ENCODE measurements around the gene SYNPR.

Gene SYNPR

DNA sequence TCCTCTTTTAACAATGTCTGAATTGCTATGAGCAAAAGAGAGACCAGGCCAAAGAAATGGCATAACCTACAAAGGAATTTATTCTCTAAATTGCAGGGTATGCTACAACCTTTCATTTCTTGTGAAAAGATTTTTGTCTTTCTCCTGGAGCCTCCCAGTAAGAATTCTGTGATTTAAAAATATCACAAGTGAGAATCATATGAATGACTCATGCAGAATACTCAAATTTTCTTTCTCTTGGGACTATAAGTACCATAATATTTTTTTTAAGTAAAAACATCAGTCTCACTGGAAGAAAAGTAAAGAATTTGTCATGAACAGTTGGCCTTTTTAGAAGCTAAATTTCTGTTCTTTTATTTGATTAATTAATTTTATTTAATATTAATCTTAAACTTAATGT lies 26.3 kb downstream of the SYNPR start:
- TF ChIP-seq, protein P1, sequence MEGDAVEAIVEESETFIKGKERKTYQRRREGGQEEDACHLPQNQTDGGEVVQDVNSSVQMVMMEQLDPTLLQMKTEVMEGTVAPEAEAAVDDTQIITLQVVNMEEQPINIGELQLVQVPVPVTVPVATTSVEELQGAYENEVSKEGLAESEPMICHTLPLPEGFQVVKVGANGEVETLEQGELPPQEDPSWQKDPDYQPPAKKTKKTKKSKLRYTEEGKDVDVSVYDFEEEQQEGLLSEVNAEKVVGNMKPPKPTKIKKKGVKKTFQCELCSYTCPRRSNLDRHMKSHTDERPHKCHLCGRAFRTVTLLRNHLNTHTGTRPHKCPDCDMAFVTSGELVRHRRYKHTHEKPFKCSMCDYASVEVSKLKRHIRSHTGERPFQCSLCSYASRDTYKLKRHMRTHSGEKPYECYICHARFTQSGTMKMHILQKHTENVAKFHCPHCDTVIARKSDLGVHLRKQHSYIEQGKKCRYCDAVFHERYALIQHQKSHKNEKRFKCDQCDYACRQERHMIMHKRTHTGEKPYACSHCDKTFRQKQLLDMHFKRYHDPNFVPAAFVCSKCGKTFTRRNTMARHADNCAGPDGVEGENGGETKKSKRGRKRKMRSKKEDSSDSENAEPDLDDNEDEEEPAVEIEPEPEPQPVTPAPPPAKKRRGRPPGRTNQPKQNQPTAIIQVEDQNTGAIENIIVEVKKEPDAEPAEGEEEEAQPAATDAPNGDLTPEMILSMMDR (IDR thresholded peaks at IDR 0.05; ENCODE audit: insufficient read depth, low read length): no peak
- TF ChIP-seq POLR2AphosphoS5 (IDR thresholded peaks at IDR 0.05; ENCODE audit: low read depth): no peak
- TF ChIP-seq GABPA (IDR thresholded peaks at IDR 0.05; ENCODE audit: low read depth): no peak
- no peak for TF ChIP-seq SPI1 (IDR thresholded peaks at IDR 0.05; ENCODE audit: borderline replicate concordance, low read depth)
- TF ChIP-seq, protein P2, sequence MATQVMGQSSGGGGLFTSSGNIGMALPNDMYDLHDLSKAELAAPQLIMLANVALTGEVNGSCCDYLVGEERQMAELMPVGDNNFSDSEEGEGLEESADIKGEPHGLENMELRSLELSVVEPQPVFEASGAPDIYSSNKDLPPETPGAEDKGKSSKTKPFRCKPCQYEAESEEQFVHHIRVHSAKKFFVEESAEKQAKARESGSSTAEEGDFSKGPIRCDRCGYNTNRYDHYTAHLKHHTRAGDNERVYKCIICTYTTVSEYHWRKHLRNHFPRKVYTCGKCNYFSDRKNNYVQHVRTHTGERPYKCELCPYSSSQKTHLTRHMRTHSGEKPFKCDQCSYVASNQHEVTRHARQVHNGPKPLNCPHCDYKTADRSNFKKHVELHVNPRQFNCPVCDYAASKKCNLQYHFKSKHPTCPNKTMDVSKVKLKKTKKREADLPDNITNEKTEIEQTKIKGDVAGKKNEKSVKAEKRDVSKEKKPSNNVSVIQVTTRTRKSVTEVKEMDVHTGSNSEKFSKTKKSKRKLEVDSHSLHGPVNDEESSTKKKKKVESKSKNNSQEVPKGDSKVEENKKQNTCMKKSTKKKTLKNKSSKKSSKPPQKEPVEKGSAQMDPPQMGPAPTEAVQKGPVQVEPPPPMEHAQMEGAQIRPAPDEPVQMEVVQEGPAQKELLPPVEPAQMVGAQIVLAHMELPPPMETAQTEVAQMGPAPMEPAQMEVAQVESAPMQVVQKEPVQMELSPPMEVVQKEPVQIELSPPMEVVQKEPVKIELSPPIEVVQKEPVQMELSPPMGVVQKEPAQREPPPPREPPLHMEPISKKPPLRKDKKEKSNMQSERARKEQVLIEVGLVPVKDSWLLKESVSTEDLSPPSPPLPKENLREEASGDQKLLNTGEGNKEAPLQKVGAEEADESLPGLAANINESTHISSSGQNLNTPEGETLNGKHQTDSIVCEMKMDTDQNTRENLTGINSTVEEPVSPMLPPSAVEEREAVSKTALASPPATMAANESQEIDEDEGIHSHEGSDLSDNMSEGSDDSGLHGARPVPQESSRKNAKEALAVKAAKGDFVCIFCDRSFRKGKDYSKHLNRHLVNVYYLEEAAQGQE (IDR thresholded peaks at IDR 0.05; ENCODE audit: insufficient replicate concordance, low read depth): no peak
- DNase-seq (ENCODE audit: low read depth in 1 of 2, low spot score in 1 of 2): no peak
- Histone ChIP-seq H3K27ac (replicated peaks) (no peak overlapping the region), H3K27me3 (ENCODE audit: insufficient read depth, poor library complexity, severe bottlenecking) (peaks cover 4% of the 10 kb centered on the region), H3K4me3 (replicated peaks; ENCODE audit: insufficient read depth, low read length) (no peak overlapping the region)

DNA sequence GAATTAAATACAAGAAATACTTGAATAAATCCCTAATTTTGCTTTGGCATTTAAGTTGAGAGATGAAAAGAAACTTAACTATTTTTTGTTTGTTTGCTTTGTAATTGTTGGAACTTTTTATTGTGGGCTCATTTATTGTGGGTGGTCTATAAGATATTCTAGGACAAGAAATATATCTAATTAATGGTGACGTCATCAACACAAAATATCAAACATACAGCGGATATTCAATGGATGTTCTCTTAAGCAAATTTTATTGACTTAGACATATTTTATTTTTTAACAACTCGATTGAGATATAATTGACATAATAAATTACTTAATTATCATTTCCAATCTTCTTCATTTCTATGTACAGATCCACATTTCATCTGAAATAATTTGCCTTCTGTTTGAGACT lies 30.0 kb downstream of the SYNPR start:
- no peak overlapping the region for H3K27ac ChIP-seq (replicated peaks)
- TF ChIP-seq, protein P1 (IDR thresholded peaks at IDR 0.05; ENCODE audit: insufficient read depth, low read length): no peak
- TF ChIP-seq SPI1 (IDR thresholded peaks at IDR 0.05; ENCODE audit: borderline replicate concordance, low read depth) (no peak), POLR2AphosphoS5 (IDR thresholded peaks at IDR 0.05; ENCODE audit: low read depth) (no peak), GABPA (IDR thresholded peaks at IDR 0.05; ENCODE audit: low read depth) (no peak)
- TF ChIP-seq, protein P2 (IDR thresholded peaks at IDR 0.05; ENCODE audit: insufficient replicate concordance, low read depth): no peak
- H3K4me3 ChIP-seq (replicated peaks; ENCODE audit: insufficient read depth, low read length): no peak overlapping the region
- H3K27me3 ChIP-seq (ENCODE audit: insufficient read depth, poor library complexity, severe bottlenecking): peaks cover 4% of the 10 kb centered on the region
- DNase-seq (ENCODE audit: low read depth in 1 of 2, low spot score in 1 of 2): no peak

DNA sequence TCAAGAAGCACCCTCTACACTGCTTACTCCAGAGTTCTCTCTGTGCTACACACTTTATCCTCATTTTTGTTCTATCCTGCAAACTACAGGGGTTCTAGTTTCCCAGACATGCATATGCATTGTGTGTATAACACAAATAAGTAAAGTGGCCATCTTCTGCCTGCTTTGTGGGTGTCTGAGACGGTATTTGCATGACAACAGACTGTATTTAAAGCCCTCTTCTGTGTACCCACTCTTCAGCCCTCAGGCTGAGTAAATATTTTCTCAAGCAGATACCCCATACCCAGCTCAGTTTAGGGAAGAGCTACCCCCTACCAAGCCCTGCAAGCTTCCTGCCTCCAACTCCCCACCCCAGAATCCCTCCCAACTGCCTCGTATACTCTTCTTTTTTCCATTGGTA lies 31.7 kb downstream of the SYNPR start:
- TF ChIP-seq, protein P2 (IDR thresholded peaks at IDR 0.05; ENCODE audit: insufficient replicate concordance, low read depth): no peak
- TF ChIP-seq, protein P1 (IDR thresholded peaks at IDR 0.05; ENCODE audit: insufficient read depth, low read length): no peak
- no peak for TF ChIP-seq POLR2AphosphoS5 (IDR thresholded peaks at IDR 0.05; ENCODE audit: low read depth)
- TF ChIP-seq GABPA (IDR thresholded peaks at IDR 0.05; ENCODE audit: low read depth): no peak
- no peak for TF ChIP-seq SPI1 (IDR thresholded peaks at IDR 0.05; ENCODE audit: borderline replicate concordance, low read depth)
- DNase-seq (ENCODE audit: low read depth in 1 of 2, low spot score in 1 of 2): no peak
- H3K27me3 ChIP-seq (ENCODE audit: insufficient read depth, poor library complexity, severe bottlenecking): no peaks in the 10 kb centered on the region

More for the DNA sequence above, 31.7 kb downstream of the SYNPR start:
- no peak overlapping the region for H3K4me3 ChIP-seq (replicated peaks; ENCODE audit: insufficient read depth, low read length)
- H3K27ac ChIP-seq (replicated peaks): no peak overlapping the region

All from HL-60 (cell line).